HL-60 (cell line): Measurements from ENCODE around the gene ZNF691.

Source experiments
- DNase-seq, 2 experiments: peaks; one replicate each; pipeline ENCODE4 v3.0.0-alpha.2; 2010 to 2020; ENCODE audit warnings: low read depth in 1 of 2, low spot score in 1 of 2
- H3K27ac ChIP-seq: fragments of 250-450 bp; sonication (Bioruptor Pico); replicated peaks from 2 replicates; pipeline ENCODE4 v1.5.1; 2020; ENCODE audit warnings: mild to moderate bottlenecking, moderate library complexity
- H3K27me3 ChIP-seq: fragments of 250-450 bp; sonication (Bioruptor Pico); 2 replicates; pipeline ENCODE4 v1.5.1; 2021; ENCODE audit warnings: mild to moderate bottlenecking, moderate library complexity; ENCODE audit not compliant: insufficient read depth, poor library complexity, severe bottlenecking
- H3K4me3 ChIP-seq: replicated peaks from 2 replicates; pipeline ENCODE4 v1.5.1; 2011; ENCODE audit warnings: mild to moderate bottlenecking, control low read depth, low read length; ENCODE audit not compliant: insufficient read depth
- GABPA ChIP-seq: IDR thresholded peaks from 2 replicates; pipeline ENCODE4 v1.6.1; 2012; ENCODE audit warnings: low read depth
- POLR2AphosphoS5 ChIP-seq: IDR thresholded peaks from 2 replicates; pipeline ENCODE4 v1.6.1; 2012; ENCODE audit warnings: low read depth
- SPI1 ChIP-seq: IDR thresholded peaks from 2 replicates; pipeline ENCODE4 v1.6.1; 2012; ENCODE audit warnings: low read depth, mild to moderate bottlenecking, borderline replicate concordance
- TF ChIP-seq, protein P1 (sequence below): IDR thresholded peaks from one replicate; pipeline ENCODE4 v1.5.1; 2011; ENCODE audit warnings: low read length, control low read depth, inconsistent platforms; ENCODE audit not compliant: insufficient read depth
- TF ChIP-seq, protein P2 (sequence below): IDR thresholded peaks from 2 replicates; pipeline ENCODE4 v1.6.1; 2012; ENCODE audit warnings: low read depth; ENCODE audit not compliant: insufficient replicate concordance

Gene ZNF691

GRCh38 chr1:42837709-42838108 lies 8.7 kb upstream of the ZNF691 start:
- no peak overlapping the region for H3K4me3 ChIP-seq
- no peak overlapping the region for H3K27ac ChIP-seq
- DNase-seq, result no peak
- H3K27me3 ChIP-seq, result no peaks in the 10 kb centered on the region
- TF ChIP-seq, protein P1, sequence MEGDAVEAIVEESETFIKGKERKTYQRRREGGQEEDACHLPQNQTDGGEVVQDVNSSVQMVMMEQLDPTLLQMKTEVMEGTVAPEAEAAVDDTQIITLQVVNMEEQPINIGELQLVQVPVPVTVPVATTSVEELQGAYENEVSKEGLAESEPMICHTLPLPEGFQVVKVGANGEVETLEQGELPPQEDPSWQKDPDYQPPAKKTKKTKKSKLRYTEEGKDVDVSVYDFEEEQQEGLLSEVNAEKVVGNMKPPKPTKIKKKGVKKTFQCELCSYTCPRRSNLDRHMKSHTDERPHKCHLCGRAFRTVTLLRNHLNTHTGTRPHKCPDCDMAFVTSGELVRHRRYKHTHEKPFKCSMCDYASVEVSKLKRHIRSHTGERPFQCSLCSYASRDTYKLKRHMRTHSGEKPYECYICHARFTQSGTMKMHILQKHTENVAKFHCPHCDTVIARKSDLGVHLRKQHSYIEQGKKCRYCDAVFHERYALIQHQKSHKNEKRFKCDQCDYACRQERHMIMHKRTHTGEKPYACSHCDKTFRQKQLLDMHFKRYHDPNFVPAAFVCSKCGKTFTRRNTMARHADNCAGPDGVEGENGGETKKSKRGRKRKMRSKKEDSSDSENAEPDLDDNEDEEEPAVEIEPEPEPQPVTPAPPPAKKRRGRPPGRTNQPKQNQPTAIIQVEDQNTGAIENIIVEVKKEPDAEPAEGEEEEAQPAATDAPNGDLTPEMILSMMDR, result no peak
- no peak for TF ChIP-seq GABPA

DNA sequence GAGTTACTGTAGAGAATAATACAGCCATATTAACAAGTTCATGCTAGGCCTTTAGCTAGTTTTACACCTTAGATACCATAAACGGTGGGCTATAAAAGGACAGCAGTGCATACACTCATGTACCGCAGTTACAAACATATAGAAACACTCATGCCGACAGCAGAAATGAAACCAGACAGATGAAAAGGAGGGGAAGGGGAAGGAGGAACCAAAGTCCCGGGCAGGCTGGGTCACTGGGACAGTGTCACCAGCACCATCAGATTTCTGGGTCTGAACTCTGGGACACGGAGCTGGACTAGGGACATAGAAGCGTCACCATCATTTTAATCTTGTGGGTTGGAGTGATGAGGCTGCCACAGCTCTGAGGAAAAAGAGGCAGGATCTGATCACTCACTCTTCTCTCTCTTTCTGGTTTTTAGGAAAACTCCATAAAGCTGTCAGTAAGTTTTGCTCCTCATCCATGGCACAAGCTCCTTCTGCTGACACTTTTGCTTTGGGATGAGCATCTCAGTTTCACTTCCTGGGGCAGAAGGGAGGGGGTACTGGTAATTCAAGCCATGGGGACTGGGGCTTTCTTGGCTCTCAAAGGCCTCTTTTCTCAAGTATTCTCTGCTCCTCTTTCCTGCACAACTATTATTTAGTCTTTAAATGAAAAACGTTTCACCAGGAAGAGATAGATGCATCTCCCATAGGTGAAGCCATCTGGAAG lies 7.8 kb upstream of the ZNF691 start:
- Histone ChIP-seq H3K27ac (no peak overlapping the region), H3K4me3 (no peak overlapping the region), H3K27me3 (no peaks in the 10 kb centered on the region)
- no peak for TF ChIP-seq GABPA
- TF ChIP-seq, protein P1, result no peak
- TF ChIP-seq, protein P2, sequence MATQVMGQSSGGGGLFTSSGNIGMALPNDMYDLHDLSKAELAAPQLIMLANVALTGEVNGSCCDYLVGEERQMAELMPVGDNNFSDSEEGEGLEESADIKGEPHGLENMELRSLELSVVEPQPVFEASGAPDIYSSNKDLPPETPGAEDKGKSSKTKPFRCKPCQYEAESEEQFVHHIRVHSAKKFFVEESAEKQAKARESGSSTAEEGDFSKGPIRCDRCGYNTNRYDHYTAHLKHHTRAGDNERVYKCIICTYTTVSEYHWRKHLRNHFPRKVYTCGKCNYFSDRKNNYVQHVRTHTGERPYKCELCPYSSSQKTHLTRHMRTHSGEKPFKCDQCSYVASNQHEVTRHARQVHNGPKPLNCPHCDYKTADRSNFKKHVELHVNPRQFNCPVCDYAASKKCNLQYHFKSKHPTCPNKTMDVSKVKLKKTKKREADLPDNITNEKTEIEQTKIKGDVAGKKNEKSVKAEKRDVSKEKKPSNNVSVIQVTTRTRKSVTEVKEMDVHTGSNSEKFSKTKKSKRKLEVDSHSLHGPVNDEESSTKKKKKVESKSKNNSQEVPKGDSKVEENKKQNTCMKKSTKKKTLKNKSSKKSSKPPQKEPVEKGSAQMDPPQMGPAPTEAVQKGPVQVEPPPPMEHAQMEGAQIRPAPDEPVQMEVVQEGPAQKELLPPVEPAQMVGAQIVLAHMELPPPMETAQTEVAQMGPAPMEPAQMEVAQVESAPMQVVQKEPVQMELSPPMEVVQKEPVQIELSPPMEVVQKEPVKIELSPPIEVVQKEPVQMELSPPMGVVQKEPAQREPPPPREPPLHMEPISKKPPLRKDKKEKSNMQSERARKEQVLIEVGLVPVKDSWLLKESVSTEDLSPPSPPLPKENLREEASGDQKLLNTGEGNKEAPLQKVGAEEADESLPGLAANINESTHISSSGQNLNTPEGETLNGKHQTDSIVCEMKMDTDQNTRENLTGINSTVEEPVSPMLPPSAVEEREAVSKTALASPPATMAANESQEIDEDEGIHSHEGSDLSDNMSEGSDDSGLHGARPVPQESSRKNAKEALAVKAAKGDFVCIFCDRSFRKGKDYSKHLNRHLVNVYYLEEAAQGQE, result no peak
- no peak for TF ChIP-seq SPI1
- no peak for TF ChIP-seq POLR2AphosphoS5
- no peak for DNase-seq

DNA sequence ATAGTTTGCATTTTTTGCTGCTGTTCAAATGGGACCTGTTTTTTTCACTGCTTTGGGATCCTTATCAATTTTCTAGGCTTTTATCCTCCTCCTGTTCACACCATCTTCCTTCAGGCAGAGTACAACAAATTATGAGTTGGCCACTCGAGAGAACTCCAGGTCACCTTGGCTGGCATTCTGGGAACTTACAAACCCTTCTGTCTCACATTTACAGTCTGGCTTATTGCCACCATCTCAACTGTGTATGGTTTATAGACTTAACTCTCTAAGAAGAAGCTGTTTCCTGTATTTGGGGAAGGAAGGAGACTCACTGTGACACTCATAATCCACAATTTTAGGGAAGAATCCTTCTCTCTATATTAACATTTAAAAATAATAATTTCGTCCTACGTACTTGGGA lies 5.4 kb upstream of the ZNF691 start:
- Histone ChIP-seq H3K27ac (no peak overlapping the region), H3K27me3 (no peaks in the 10 kb centered on the region), H3K4me3 (no peak overlapping the region)
- no peak for DNase-seq
- TF ChIP-seq, protein P2, result no peak
- TF ChIP-seq, protein P1, result no peak
- TF ChIP-seq GABPA, result no peak
- no peak for TF ChIP-seq SPI1
- no peak for TF ChIP-seq POLR2AphosphoS5
